Stomach smooth muscle (tissue), 2 donors: ENCODE measurements around the gene EEF2.
"Not testable (repeated sequence)": the region's sequence is repeated elsewhere in the genome, so short reads cannot be mapped to it uniquely, and the experiment has no call there.

Source experiments
- H3K27ac ChIP-seq: one replicate; pipeline ENCODE4 v1.7.0; 2013; ENCODE audit warnings: mild to moderate bottlenecking, low read length, inconsistent platforms
- H3K27me3 ChIP-seq, 2 donors: one replicate each; pipeline ENCODE4 v1.7.0; 2013; ENCODE audit warnings: low read length in 2 of 2; ENCODE audit not compliant: insufficient read depth in 2 of 2, control insufficient read depth in 1 of 2
- H3K36me3 ChIP-seq, 2 donors: one replicate each; pipeline ENCODE4 v1.7.0; 2013; ENCODE audit warnings: low read length in 2 of 2; ENCODE audit not compliant: control insufficient read depth in 2 of 2, insufficient read depth in 2 of 2
- H3K4me1 ChIP-seq: one replicate; pipeline ENCODE4 v1.7.0; 2013; ENCODE audit warnings: low read length; ENCODE audit not compliant: control insufficient read depth, insufficient read depth
- H3K4me3 ChIP-seq, 2 donors: one replicate each; pipeline ENCODE4 v1.7.0; 2013; ENCODE audit warnings: low read length in 2 of 2
- H3K9ac ChIP-seq, 2 donors: one replicate each; pipeline ENCODE4 v1.7.0; 2013; ENCODE audit warnings: low read length in 2 of 2, mild to moderate bottlenecking in 1 of 2
- H3K9me3 ChIP-seq, 2 donors: one replicate each; pipeline ENCODE4 v1.7.0; 2013; ENCODE audit warnings: low read length in 2 of 2; ENCODE audit not compliant: control insufficient read depth in 2 of 2
- donor health status: healthy.
- donor health status: Pancreatic carcinoma.

Gene EEF2

DNA sequence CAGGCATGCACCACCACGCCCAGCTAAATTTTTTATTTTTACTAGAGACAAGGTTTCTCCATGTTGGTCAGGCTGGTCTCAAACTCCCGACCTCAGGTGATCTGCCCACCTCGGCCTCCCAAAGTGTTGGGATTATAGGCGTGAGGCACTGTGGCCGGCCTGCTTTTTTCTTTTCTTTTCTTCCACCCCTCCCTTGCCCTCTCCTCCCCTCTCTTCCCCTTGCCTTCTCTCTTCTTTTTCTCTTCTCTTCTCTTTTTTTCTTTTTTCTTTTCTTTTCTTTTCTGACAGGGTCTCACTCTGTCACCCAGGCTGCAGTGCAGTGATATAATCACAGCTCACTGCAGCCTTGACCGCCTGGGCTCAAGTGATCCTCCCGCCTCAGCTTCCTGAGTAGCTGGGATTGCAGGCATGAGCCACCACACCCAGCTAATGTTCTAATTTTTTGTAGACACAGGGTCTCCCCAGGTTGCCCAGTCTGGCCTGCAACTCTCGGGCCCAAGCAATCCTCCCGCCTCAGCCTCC is 32.4 kb downstream of the EEF2 start:
- H3K9me3 ChIP-seq, H3K9ac ChIP-seq, H3K36me3 ChIP-seq, H3K4me3 ChIP-seq, H3K27me3 ChIP-seq: not testable (repeated sequence)
- H3K27ac ChIP-seq, result peak overlapping the region; percentile 95
- H3K4me1 ChIP-seq, result peaks cover 44% of the 10 kb centered on the region

DNA sequence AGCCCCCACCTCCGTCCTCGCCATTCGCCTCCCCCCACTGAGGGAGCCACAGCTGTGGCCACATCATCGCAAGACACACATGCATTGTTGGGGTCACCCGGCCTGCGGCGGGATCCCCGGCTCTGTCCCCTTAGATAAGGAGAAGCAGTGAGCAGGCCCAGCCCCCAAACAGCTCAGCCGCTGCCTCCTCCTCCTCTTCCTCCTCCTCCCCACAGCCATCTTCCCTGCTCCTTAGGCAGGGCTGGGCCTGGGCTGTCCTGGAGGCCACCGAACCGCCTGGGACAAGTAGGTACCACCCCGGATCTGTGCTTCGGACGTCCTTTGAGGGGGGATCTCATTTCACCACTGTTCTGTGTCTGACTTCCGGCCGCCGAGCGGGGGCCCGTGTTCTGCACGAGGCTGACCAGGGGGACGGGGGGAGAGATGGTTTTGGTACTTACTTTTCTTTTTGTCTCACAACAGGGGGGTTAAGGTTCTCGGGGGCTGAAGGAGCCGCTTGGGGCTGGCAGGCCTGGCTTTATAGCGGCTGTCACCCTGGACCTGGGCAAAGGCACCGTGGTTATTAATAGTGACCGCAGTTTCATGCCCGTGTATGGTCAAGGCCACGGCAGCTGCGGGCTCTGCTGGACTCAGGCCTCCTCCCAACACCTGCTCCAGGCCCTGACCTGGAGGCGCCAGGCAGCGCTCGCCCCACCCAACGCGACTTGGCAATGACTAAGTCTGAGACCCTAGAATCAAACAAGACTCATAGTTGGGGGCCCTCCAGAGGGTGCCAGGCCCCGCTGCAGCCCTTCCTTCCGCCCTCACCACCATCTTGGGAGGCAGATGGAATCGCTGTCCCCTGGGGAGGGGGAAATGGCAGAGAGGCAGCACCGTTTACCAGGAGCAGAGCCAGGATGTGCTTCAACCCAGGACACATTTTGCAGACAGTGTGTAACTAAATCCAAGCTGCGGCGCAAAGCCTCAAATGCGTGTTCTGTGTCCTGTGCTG is 34.1 kb downstream of the EEF2 start:
- Histone ChIP-seq H3K9me3 (no peaks in the 10 kb centered on the region), H3K4me3 (peak overlapping the region; percentile 43 to 60), H3K4me1 (peaks cover 44% of the 10 kb centered on the region), H3K27me3 (no peaks in the 10 kb centered on the region), H3K36me3 (peaks cover 6 to 7% of the 10 kb centered on the region in 2 donors), H3K9ac (peak overlapping the region; percentile 75 to 76), H3K27ac (peak overlapping the region; percentile 95)

DNA sequence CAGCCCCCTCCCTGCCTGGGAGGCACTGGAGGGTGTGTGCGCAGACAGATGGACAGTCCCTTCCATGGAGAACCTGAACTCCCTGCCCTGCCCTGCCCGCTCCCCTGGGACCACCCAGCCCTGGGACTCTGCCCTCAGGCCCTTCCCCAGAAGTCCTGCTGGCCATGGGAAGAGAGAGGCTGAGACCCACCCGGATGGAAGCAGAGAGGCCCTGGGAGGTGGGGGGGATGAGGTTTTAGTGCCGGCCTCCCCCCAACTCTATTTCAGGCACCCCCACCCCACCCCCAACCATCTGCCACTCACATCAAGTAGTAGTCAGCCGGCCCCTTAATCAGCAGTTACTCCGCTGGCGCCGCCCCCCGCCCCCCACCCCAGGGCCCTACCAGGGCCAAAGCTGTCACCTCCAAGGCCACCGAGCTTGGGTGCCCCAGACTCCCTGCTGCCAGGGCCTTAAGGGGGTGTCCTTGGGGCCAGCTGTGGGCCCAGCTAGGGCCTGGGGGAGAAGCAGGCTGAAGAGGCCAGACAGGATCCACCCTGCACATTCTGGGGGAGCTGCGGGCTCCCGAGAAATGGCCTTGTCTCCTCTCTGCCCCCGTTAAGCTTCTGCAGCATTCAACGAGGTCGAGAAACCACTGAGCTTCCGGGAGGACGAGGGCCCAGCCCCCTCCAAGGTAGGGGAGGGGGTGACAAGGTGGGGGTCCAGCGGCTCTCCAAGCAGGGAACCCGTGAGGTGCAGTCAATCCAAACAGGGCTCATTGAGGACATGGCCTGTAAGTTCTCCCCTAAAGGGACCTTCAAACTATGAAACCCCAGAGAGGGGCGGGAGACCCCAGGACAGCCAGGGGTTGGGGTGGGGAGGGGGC is 35.0 kb downstream of the EEF2 start:
- H3K4me3 ChIP-seq, result peak overlapping the region in 1 of 2 donors; percentile 35
- H3K27ac ChIP-seq, result peak overlapping the region; percentile 95
- H3K9ac ChIP-seq, result peak overlapping the region in 1 of 2 donors; percentile 76

DNA sequence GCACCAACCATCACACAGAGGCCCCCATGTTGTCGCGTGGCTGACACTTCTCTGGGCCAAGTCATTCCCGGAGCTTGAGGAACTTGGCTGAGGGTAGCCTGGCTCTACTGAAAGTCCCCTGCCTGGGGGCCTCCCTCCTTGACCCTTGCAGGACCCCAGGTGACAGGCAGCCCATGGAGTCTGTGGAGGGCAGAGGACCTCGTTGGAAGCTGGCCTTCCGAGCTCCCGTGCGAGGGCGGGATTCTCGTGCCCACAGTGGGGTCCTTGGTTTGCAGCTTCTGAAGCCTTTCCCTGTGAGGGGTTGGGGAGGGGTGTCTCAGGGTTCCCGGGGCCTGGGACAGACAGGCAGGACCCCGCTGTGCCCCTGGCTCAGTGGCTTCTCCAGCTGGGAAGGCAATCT is 36.0 kb downstream of the EEF2 start:
- no peaks in the 10 kb centered on the region for H3K9me3 ChIP-seq
- peak overlapping the region; percentile 95 for H3K27ac ChIP-seq
- no peak overlapping the region for H3K4me3 ChIP-seq
- H3K4me1 ChIP-seq, result peaks cover 36% of the 10 kb centered on the region
- H3K9ac ChIP-seq, result no peak overlapping the region
- H3K27me3 ChIP-seq, result no peaks in the 10 kb centered on the region
- H3K36me3 ChIP-seq, result no peaks in the 10 kb centered on the region

More for the DNA sequence above, 35.0 kb downstream of the EEF2 start:
- Histone ChIP-seq H3K36me3 (no peaks in the 10 kb centered on the region), H3K4me1 (peaks cover 41% of the 10 kb centered on the region), H3K9me3 (no peaks in the 10 kb centered on the region), H3K27me3 (no peaks in the 10 kb centered on the region)

DNA sequence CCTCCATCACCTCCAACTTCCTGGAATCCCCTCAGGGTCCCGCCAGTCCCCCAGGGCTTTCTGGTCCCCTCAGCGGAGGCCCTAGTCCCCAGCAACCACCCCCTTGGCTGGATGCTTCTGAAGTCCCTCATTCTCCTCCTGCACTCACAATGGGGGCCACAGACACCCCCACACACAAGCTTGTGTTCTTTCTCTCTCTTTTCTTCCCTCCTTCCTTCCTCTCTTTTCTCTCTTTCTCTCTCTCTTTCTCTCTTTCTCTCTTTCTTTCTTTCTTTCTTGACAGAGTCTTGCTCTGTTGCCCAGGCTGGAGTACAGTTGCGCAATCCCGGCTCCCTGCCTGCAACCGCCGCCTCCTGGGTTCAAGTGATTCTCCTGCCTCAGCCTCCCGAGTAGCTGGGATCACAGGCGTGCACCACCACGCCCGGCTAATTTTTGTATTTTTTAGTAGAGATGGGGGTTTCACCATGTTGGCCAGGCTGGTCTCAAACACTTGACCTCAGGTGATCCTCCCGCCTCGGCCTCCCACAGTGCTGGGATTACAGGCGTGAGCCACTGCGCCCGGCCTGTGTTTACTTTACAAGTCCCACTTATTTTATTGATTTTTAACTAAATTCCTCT is 37.8 kb downstream of the EEF2 start:
- peaks cover 23% of the 10 kb centered on the region for H3K4me1 ChIP-seq
- not testable (repeated sequence) for H3K4me3 ChIP-seq, H3K9me3 ChIP-seq, H3K27me3 ChIP-seq, H3K36me3 ChIP-seq, H3K27ac ChIP-seq, H3K9ac ChIP-seq

DNA sequence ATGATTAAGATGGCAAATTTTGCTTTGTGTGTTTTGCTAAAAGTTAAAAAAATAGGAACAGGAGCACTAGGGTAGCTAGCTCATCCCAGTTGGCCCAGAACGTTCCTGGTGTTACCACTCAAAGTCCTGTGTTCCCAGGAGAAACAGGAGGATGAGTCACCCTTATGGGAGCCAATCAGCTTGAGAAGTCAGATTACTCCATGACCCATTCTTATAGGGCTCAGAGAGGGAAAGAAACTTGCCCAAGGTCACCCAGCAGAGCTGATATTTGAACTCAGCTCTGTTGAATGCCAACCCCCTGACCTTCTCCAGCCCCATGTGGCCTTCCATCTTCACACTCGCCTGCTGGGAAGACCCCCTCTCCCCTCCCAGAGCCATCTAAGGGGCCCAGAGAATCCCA is 39.4 kb downstream of the EEF2 start:
- no peak overlapping the region for H3K27ac ChIP-seq

DNA sequence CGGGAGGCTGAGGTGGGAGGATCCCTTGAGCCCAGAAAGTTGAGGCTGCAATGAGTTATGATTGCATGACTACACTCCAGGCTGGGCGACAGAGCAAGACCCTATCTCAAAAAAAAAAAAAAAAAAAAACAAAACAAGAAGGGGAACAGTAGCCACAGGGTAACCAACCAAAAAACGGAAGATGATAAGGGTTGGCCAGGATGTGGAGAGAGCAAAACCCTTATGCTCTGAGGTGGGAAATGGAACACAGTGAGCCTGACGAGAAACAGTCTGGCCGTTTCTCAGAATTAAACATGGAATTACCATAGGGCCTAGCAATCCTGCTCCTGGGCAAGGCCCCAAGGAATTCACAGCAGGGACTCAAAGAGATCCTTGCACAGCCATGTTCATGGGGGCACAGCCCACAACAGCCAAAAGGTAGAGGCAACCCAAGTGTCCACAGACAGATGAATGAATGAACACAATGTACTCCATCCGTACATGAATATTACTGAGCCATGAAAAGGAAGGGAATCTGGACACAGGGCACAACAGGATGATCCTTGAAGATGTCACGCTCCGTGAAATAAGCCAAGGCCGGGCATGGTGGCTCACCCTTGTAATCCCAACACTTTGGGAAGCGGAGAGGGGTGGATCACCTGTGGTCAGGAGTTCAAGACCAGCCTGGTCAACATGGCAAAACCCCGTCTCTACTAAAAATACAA is 41.1 kb downstream of the EEF2 start:
- Histone ChIP-seq H3K27ac (no peak overlapping the region), H3K27me3 (no peaks in the 10 kb centered on the region), H3K4me3 (no peak overlapping the region), H3K9me3 (no peaks in the 10 kb centered on the region), H3K9ac (no peak overlapping the region), H3K4me1 (no peaks in the 10 kb centered on the region), H3K36me3 (no peaks in the 10 kb centered on the region)

More for the DNA sequence above, 39.4 kb downstream of the EEF2 start:
- H3K4me3 ChIP-seq, result no peak overlapping the region
- no peaks in the 10 kb centered on the region for H3K27me3 ChIP-seq
- no peaks in the 10 kb centered on the region for H3K36me3 ChIP-seq
- no peak overlapping the region for H3K9ac ChIP-seq
- H3K4me1 ChIP-seq, result peaks cover 9% of the 10 kb centered on the region
- no peaks in the 10 kb centered on the region for H3K9me3 ChIP-seq

DNA sequence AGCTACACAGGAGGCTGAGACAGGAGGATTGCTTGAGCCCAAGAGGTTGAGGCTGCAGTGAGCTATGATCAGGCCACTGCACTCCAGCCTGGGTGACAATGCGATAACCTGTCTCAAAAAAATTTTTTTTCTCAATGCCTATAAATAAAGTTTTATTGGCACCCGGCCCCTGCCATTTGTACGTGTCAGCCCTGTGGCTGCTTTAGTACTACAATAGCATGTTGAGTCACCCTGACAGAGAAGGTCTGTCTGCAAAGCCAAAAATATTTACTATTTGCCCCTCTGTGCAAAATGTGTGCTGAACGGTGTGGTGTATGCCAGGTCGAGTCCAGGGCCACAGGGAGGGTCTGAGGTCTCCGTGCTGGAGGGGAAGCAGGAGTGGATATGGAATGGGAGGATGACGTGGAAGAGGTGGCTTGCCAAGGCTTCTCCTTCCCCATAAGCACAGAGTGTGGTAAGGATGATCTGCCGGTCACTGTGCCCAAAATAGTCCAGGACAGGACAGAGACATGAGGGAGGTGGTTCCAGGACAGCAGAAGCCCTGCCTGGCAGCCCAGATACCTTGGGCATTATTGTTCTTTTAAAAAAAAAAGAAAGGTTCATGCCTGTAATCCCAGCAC is 42.4 kb downstream of the EEF2 start:
- Histone ChIP-seq H3K9ac (no peak overlapping the region), H3K36me3 (no peaks in the 10 kb centered on the region), H3K27ac (no peak overlapping the region), H3K27me3 (no peaks in the 10 kb centered on the region), H3K4me1 (no peaks in the 10 kb centered on the region), H3K4me3 (no peak overlapping the region), H3K9me3 (no peaks in the 10 kb centered on the region)

DNA sequence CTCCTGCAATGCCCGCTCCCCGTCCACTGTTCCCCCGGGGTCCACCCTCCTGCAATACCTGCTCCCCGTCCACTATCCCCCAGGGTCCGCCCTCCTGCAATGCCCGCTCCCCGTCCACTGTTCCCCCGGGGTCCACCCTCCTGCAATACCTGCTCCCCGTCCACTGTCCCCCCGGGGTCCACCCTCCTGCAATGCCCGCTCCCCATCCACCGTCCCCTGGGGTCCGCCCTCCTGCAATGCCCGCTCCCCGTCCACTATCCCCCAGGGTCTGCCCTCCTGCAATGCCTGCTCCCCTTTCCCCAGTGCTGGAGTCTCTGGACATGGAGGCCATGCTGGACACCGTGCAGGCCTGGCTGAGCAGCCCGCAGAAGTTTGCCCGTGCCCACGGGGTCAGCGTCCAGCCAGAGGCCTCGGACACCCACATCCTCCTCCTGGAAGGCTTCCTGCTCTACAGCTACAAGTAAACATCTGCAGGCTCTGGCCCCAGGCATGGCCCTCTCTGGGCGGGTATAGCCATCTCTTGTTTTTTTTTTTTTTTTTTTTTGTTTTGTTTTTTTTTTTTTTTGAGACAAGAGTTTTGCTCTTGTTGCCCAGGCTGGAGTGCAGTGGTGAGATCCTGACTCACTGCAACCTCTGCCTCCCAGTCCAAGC is 46.8 kb downstream of the EEF2 start:
- H3K4me1 ChIP-seq, H3K9ac ChIP-seq, H3K27me3 ChIP-seq, H3K36me3 ChIP-seq, H3K27ac ChIP-seq, H3K4me3 ChIP-seq, H3K9me3 ChIP-seq: not testable (repeated sequence)
